Esophagus muscularis mucosa (tissue), 4 donors: Measurements from ENCODE around the gene CRHBP. TPM values are rescaled to one million over a fixed set of nuclear protein-coding genes. Genes with fewer than 3 reads are reported as not detected.
"Not testable (repeated sequence)": the region's sequence is repeated elsewhere in the genome, so short reads cannot be mapped to it uniquely, and the experiment has no call there.

Source experiments
- DNase-seq: peaks from one replicate; pipeline ENCODE4 v3.0.0-alpha.2; 2017; ENCODE audit errors: extremely low spot score
- H3K27ac ChIP-seq, 4 donors: fragments of 200-600 bp; sonication (generic); replicated peaks in 1 of 4; 1 replicate in 3 of 4; 2 replicates in 1 of 4; pipeline ENCODE4 v1.5.1; 2016 to 2019; ENCODE audit warnings: mild to moderate bottlenecking in 1 of 4
- H3K27me3 ChIP-seq, 4 donors: fragments of 200-600 bp; sonication (generic); one replicate each; pipeline versions ENCODE4 v1.5.1 to v1.6.0; 2016 to 2019
- H3K36me3 ChIP-seq, 4 donors: fragments of 200-600 bp; sonication (generic); one replicate each; pipeline ENCODE4 v1.5.1; 2016 to 2019
- H3K4me1 ChIP-seq, 4 donors: fragments of 200-600 bp; sonication (generic); one replicate each; pipeline ENCODE4 v1.5.1; 2016 to 2019
- H3K4me3 ChIP-seq, 4 donors: fragments of 200-600 bp; sonication (generic); 1 replicate in 2 of 4; 2 replicates in 2 of 4; pipeline ENCODE4 v1.5.1; 2016 to 2019; ENCODE audit warnings: mild to moderate bottlenecking in 4 of 4, moderate library complexity in 1 of 4
- H3K9me3 ChIP-seq, 4 donors: fragments of 200-600 bp; sonication (generic); 1 replicate in 3 of 4; 2 replicates in 1 of 4; pipeline ENCODE4 v1.5.1; 2016 to 2019
- CTCF ChIP-seq, 3 experiments: fragments of 200-600 bp in 2 of 3; fragments of 450-650 bp in 1 of 3; sonication (generic) in 2 of 3; IDR thresholded peaks; one replicate each; pipeline ENCODE4 v1.5.1; 2017 to 2019; ENCODE audit warnings: antibody characterized with exemption in 3 of 3, mild to moderate bottlenecking in 2 of 3, moderate library complexity in 1 of 3
- EP300 ChIP-seq: sonication (generic); formaldehyde crosslinking; IDR thresholded peaks from one replicate; pipeline ENCODE4 v1.6.1; 2017; ENCODE audit warnings: antibody characterized with exemption
- POLR2A ChIP-seq: fragments of 450-650 bp; IDR thresholded peaks from one replicate; pipeline ENCODE4 v1.6.1; 2017; ENCODE audit warnings: antibody characterized with exemption, moderate library complexity, mild to moderate bottlenecking, low read depth
- POLR2AphosphoS5 ChIP-seq, 2 donors: sonication (generic); formaldehyde crosslinking; IDR thresholded peaks; one replicate each; pipeline ENCODE4 v1.6.1; 2017; ENCODE audit warnings: antibody characterized with exemption in 2 of 2
- WGBS: methylation state at CpG from one replicate; pipeline ENCODE4 v1.1.5; 2018; 5-methylcytosine and 5-hydroxymethylcytosine counted together
- intact Hi-C: fragments of 100-400 bp; cut with DNase I; formaldehyde crosslinking; loops from one replicate; pipeline ENCODE4 v1.15.1; 2023
- total RNA-seq, 4 donors: library from RNA; depleted of rRNA; stranded (reverse); fragments of >200 nt; gene quantifications; one replicate each; pipeline versions ENCODE4 v1.1.0 to v1.2.1, GENCODE V29; 2016

Gene CRHBP
- 1 to 10 TPM in 1 of 4 donors, under 1 TPM in 2, not detected in 1; 0.52 to 1.8 (median 0.84) TPM for total RNA-seq

DNA sequence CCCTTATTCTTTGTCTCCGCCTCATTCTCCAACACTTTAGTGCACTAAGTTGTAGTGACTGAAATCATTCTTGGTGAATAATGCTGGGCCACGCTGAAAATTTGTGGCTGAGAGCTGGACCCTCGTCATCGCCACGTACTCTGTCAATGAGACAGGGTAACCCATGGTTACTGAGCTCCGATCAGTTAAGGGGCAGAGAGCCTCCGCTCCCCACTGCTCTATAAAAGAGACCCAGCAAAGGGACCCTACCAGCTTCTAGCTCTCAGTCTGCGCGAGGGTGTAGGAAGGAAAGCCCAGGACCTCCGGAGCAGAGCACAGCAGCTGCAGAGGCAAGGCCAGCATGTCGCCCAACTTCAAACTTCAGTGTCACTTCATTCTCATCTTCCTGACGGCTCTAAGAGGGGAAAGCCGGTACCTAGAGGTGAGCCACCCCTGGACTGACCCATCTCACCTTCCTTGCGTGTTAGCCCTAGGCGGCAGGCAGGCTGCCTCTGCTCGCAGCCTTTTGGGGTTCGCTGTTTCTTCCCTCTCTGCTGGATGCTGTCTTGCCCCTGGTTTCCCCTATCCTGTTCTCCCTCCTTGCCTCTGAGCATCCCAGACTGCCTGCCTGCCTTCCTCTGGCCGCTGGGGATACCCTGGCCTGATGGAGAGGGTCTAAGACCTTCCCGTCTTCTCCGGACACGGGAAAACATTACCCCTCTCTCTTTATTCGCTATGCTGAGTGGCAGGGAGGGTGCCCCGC is at the start of gene CRHBP:
CRHBP (plus strand) TSS at position 251 of the 742 bp plus-strand sequence; CDS start at position 341, 90 bp downstream.
- intact Hi-C loops: no loop called here
- Histone ChIP-seq H3K36me3 (no peaks in the 10 kb centered on the region), H3K27me3 (peaks cover 0 to 25% (median 16%) of the 10 kb centered on the region in 4 donors), H3K9me3 (no peaks in the 10 kb centered on the region), H3K4me1 (peaks cover 6 to 16% (median 9%) of the 10 kb centered on the region in 4 donors), H3K27ac (peak within 1 kb of the TSS in 1 of 4 donors; percentile 3), H3K4me3 (peak within 1 kb of the TSS; percentile 42 to 54 (median 46))
- TF ChIP-seq POLR2AphosphoS5 (IDR thresholded peaks at IDR 0.05) (no peak), CTCF (IDR thresholded peaks at IDR 0.05) (no peak), POLR2A (no peak), EP300 (no peak)
- DNase-seq: no peak
- WGBS: 38% methylated on average over 21 of the region's 23 CpGs

GRCh38 chr5:76908166-76908565 is 44.7 kb upstream of the CRHBP start:
- Histone ChIP-seq H3K27ac (no peak overlapping the region), H3K4me1 (no peaks in the 10 kb centered on the region), H3K27me3 (no peaks in the 10 kb centered on the region), H3K9me3 (no peaks in the 10 kb centered on the region), H3K4me3 (no peak overlapping the region), H3K36me3 (no peaks in the 10 kb centered on the region)
- no peak for DNase-seq
- no peak for TF ChIP-seq CTCF (IDR thresholded peaks at IDR 0.05)
- no peak for TF ChIP-seq POLR2A
- TF ChIP-seq POLR2AphosphoS5 (IDR thresholded peaks at IDR 0.05): no peak
- no peak for TF ChIP-seq EP300
- WGBS: 92% methylated on average over 7 of the region's 7 CpGs
- intact Hi-C loops: no loop called here

DNA sequence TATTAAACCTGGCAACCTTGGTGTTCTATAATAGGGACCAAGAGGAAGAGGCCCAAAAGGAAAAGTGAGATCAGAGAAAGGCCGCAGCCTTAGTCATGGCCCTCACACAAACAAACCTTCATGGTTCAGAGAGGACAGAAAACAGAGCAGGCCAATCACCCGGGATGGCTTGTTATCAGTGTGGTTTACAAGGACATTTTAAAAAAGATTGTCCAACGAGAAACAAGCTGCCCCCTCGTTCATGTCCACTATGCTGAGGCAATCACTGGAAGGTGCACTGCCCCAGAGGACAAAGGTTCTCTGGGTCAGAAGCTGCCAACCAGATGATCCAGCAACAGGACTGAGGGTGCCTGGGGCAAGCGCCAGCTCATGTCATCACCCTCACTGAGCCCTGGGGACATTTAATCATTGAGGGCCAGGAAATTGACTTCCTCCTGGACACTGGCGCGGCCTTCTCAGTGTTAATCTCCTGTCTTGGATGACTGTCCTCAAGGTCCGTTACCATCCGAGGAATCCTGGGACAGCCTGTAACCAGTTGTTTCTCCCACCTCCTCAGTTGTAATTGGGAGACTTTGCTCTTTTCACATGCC is 42.4 kb upstream of the CRHBP start:
- H3K27ac ChIP-seq, intact Hi-C loops, H3K4me1 ChIP-seq, H3K36me3 ChIP-seq, H3K4me3 ChIP-seq, DNase-seq, H3K9me3 ChIP-seq, H3K27me3 ChIP-seq: not testable (repeated sequence)
- 84% methylated on average over 9 of the region's 9 CpGs for WGBS

DNA sequence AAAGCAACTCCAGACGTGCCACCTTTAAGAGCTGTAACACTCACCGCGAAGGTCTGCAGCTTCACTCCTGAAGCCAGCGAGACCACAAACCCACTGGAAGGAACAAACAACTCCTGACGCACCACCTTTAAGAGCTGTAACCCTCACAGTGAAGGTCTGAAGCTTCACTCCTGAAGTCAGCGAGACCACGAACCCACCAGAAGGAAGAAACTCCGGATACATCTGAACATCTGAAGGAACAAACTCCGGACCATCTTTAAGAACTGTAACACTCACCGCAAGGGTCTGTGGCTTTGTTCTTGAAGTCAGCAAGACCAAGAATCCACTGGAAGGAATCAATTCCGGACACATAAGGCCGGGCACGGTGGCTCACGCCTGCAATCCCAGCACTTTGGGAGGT is 38.2 kb upstream of the CRHBP start:
- H3K4me3 ChIP-seq, H3K9me3 ChIP-seq, intact Hi-C loops, H3K36me3 ChIP-seq, H3K4me1 ChIP-seq, DNase-seq, H3K27me3 ChIP-seq, H3K27ac ChIP-seq: not testable (repeated sequence)
- 78% methylated on average over 10 of the region's 14 CpGs for WGBS

DNA sequence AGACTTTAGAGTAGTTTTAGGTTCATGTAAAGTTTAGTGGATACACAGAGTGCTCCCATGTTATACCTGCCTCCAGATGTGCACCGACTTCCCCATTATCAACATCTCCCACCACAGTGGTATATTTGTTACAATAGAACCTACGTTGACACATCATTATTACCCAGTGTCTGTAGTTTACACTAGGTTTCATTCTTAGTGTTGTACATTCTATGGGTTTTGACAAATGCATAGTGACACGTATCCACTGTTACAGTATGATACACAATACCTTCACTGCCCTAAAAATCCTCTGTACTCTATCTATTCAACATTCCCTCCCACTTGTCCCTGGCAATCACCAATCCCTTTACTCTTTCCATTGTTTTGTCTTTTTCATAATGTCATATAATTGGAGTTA is 34.3 kb upstream of the CRHBP start:
- H3K27me3 ChIP-seq: no peaks in the 10 kb centered on the region
- H3K36me3 ChIP-seq: no peaks in the 10 kb centered on the region
- H3K9me3 ChIP-seq: peaks cover 0 to 6% (median 2%) of the 10 kb centered on the region in 4 donors
- H3K4me3 ChIP-seq: no peak overlapping the region
- intact Hi-C loops: no loop called here
- TF ChIP-seq EP300 (no peak), POLR2AphosphoS5 (IDR thresholded peaks at IDR 0.05) (no peak), CTCF (IDR thresholded peaks at IDR 0.05) (no peak), POLR2A (no peak)
- 79% methylated on average over 3 of the region's 3 CpGs for WGBS
- DNase-seq: no peak
- H3K4me1 ChIP-seq: no peaks in the 10 kb centered on the region
- no peak overlapping the region for H3K27ac ChIP-seq
